Measurements from ENCODE around the gene SPRED2. TPM values are rescaled to one million over a fixed set of nuclear protein-coding genes. Genes with fewer than 3 reads are reported as not detected.

SPRED2 gene
- total RNA-seq, 2 donors from 2014 or later, result 3.1 to 4.3 TPM

DNA sequence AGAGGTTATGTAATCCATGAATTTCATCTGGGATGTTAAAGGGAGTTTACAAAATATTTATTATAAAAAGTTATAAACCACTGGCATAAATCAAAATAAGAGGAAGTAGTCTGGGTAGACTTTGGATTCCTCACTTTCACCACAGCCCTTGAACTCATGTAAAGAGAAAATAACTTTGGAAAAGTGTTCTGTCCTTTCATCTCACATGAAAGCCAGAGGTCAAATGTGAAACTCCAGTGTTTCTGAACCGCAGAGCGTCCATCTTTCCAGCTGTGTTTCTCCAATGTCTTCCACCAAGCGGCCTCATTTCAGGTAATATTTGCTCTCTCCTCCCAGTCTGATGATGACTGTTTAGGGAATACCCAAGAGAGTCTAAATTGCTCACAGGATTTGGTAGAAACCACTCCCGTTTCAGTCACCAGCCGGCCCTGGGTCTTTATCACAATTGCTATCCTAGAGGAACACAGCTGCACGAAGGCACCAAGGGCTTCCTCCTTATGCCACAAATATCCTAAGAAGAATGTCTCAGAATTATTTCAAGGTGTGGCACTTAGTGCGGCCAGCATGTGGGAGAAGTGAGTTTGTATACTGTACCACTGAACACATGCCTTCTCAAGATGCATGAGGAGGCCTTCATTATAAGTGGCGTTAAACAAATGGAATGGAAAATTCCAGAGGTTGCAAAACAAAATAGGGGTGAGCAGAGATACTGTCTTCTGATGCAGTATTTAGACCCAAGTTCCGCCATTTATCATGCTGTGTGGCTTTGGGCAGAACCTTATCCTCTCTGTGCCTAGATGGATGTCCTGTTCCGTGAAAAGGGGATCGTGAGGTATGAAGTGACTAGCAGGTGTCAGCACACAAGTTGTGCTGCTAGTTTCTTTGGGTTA, 140.9 kb downstream of the SPRED2 start:
- Mint-ChIP-seq H3K4me3 (no peak overlapping the region), H3K4me1 (ENCODE audit: low read depth) (no peaks in the 10 kb centered on the region), H3K36me3 (ENCODE audit: insufficient read depth in 2 of 2) (no peaks in the 10 kb centered on the region), H3K27me3 (ENCODE audit: low read depth) (peaks cover 18% of the 10 kb centered on the region), H3K9me3 (no peaks in the 10 kb centered on the region), H3K27ac (no peak overlapping the region)
- no peak for ATAC-seq (replicated peaks in 1 of 2)
- no peak for DNase-seq

DNA sequence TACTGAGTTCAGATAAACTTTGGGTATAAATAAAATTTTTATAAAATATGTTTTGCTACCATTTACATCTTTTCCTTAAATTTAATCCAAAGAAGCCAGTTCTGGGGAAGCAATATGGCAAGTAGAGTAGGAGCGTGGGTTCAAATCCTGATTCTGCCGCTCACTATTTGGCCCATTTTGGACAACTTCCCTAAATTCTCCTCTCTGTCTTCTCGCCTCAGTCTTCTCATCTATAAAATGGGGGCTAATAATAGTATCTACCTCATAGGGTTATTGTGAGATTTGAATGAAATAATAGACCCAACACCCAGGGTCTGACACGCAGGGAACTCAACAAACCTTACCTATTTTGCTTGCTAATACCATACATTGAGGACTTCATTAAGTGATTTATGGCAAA, 145.0 kb downstream of the SPRED2 start:
- H3K4me1 Mint-ChIP-seq (ENCODE audit: low read depth), result no peaks in the 10 kb centered on the region
- no peaks in the 10 kb centered on the region for H3K9me3 Mint-ChIP-seq
- no peak overlapping the region for H3K27ac Mint-ChIP-seq
- DNase-seq, result no peak
- no peak for ATAC-seq (replicated peaks in 1 of 2)
- H3K27me3 Mint-ChIP-seq (ENCODE audit: low read depth), result no peaks in the 10 kb centered on the region
- no peaks in the 10 kb centered on the region for H3K36me3 Mint-ChIP-seq (ENCODE audit: insufficient read depth in 2 of 2)
- no peak overlapping the region for H3K4me3 Mint-ChIP-seq

DNA sequence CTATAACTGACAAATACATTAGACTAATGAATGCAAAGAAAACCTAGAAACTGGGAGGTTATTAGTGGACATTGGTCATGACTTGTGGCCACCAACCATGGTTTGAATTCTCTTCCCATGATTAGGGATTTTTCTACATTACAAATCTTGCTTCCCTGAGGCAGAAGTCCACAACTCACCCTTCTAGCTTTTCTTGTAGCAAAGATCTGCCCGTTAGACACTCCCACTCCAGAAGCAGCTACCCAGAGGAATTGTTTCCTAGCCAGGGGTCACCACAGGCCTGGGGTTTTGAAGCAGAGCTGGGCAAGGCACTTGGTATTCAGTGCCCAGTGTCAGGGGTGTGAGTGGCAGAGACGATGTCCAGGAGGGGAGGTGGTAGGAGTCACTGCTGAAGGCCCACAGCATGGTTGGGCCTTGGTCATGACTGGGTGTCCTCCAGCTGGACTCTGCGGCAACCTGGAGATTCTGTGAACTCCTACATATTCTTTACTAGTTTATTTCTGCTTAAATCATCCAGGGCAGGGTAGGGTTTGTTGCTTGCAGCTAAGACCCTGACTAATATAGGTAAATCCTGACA, 149.8 kb downstream of the SPRED2 start:
- Mint-ChIP-seq H3K27ac (no peak overlapping the region), H3K27me3 (ENCODE audit: low read depth) (peaks cover 12% of the 10 kb centered on the region), H3K9me3 (no peaks in the 10 kb centered on the region), H3K4me3 (no peak overlapping the region), H3K4me1 (ENCODE audit: low read depth) (peaks cover 5% of the 10 kb centered on the region), H3K36me3 (ENCODE audit: insufficient read depth in 2 of 2) (no peaks in the 10 kb centered on the region)
- DNase-seq (no peak), ATAC-seq (replicated peaks in 1 of 2) (no peak)

DNA sequence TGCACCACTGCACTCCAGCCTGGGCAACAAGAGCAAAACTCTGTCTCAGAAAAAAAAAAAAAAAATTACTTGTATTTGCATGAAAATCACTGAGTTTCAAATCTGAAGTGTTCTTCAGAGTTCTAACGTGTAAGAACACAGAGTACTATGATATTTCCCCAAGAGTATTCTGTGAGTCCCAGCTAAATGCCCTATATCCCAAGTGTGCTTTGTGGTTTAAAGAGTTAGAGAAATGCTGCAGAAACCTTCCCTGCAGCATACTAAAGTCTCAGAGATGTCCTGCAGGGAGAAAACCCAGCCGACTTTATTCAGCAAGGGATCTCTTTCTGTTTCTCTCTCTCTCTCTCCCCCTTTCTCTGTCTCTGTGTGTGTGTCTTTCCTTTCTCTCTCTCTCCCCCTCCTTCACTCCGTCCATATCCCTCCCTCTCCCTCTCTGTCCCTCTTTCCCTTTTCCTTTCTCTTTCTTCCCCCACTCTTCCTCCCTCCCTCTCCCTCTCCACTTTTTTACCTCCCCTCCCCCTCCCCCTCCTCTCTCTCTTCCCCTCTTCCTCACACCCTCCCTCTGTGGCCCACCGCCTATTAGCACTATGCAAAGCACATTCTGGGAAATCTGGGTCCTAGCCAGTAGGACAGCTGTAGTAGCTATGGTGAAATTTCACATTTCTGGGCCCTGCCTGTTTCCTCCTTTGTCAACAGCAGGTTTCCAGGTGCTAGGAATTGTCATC, 150.6 kb downstream of the SPRED2 start:
- peaks cover 5% of the 10 kb centered on the region for H3K4me1 Mint-ChIP-seq (ENCODE audit: low read depth)
- H3K4me3 Mint-ChIP-seq, result no peak overlapping the region
- peaks cover 12% of the 10 kb centered on the region for H3K27me3 Mint-ChIP-seq (ENCODE audit: low read depth)
- H3K27ac Mint-ChIP-seq, result no peak overlapping the region
- DNase-seq (no peak), ATAC-seq (replicated peaks in 1 of 2) (no peak)
- H3K36me3 Mint-ChIP-seq (ENCODE audit: insufficient read depth in 2 of 2), result no peaks in the 10 kb centered on the region
- H3K9me3 Mint-ChIP-seq, result no peaks in the 10 kb centered on the region

DNA sequence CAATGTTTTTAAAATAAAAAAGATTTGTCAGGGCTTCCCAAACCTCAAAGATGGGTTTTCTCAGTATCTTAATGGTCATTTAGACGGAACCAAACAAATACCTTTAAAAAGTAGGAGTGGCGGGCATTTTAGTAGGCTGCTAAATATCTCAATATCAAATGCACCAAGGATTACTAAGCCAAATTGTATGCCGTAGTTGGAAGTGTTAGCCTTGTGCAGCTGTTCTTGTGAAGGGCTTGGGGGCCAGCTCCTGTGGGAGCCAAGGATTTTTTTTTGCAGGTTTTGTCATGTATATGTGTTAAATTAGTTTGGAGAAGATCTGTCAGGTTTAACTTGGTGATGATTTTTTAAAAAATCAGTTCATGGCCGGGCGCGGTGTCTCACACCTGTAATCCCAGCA, 152.6 kb downstream of the SPRED2 start:
- no peak for DNase-seq
- Mint-ChIP-seq H3K4me1 (ENCODE audit: low read depth) (peaks cover 5% of the 10 kb centered on the region), H3K36me3 (ENCODE audit: insufficient read depth in 2 of 2) (no peaks in the 10 kb centered on the region), H3K9me3 (no peaks in the 10 kb centered on the region), H3K27ac (no peak overlapping the region), H3K4me3 (no peak overlapping the region), H3K27me3 (ENCODE audit: low read depth) (peaks cover 12% of the 10 kb centered on the region)
- no peak for ATAC-seq (replicated peaks in 1 of 2)

DNA sequence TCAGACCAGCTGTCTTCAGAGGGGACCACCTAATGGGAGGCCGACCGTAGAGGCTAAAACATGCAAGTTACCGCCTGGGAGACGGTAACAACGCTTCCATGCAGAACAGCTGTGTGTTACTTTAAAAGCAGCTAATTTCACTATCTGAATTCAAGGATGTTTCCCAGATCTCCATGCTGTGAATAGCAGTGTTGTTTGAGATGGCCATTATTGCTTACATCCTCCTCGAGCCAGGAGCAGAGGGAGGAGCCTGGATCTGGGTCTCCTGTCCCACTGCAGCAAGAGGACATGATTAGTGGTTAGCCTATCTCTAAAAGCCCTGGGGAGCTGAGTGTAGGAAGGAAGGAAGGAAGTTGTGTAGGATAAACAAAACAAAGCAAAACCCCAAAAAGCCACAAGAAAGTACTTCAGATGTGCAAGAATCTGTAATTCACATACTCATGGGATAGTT, 153.8 kb downstream of the SPRED2 start:
- H3K27me3 Mint-ChIP-seq (ENCODE audit: low read depth), result peaks cover 12% of the 10 kb centered on the region
- peak in 1 of 2 donors; percentile 15 for ATAC-seq (replicated peaks in 1 of 2)
- no peak overlapping the region for H3K27ac Mint-ChIP-seq
- no peak for DNase-seq
- H3K4me1 Mint-ChIP-seq (ENCODE audit: low read depth), result peaks cover 5% of the 10 kb centered on the region
- H3K9me3 Mint-ChIP-seq, result no peaks in the 10 kb centered on the region
- H3K36me3 Mint-ChIP-seq (ENCODE audit: insufficient read depth in 2 of 2), result no peaks in the 10 kb centered on the region
- H3K4me3 Mint-ChIP-seq, result no peak overlapping the region

DNA sequence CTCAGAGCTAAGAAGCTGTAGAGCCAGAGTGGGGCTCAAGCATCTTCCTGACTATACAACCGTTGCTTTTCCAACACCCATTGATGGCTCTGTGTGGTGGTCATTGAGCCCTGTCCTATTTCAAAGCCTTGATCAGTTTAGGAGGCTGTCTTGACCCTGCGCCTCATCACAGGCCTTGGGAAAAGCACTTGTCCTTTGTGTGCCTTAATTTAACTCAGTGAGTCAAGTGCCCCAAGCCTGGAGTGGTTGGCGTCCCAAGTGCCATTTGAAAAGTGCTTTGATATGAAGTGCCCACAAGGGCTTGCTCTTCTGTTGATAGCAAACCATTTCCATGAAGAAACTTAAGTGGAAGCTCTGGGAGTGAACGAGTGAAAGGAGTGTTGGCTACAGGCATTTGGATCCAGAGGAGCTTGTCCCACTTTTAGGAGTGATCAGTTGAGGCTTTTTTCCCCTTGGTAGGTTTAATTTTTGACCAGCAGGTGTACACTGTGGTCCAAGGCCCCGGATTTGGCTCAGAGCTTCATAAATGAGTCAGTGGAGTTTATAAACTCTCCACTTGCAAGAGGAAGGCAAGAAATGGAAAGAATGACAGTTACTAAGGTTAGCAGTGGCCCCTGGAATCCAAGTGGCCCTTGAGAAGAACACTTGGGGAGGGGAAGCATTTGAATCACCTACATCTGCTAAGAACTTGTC, 154.5 kb downstream of the SPRED2 start:
- Mint-ChIP-seq H3K36me3 (ENCODE audit: insufficient read depth in 2 of 2) (no peaks in the 10 kb centered on the region), H3K9me3 (no peaks in the 10 kb centered on the region), H3K27me3 (ENCODE audit: low read depth) (peaks cover 12% of the 10 kb centered on the region), H3K4me1 (ENCODE audit: low read depth) (peaks cover 5% of the 10 kb centered on the region), H3K27ac (no peak overlapping the region), H3K4me3 (no peak overlapping the region)
- ATAC-seq (replicated peaks in 1 of 2) (peak; percentile 22 to 59), DNase-seq (no peak)

DNA sequence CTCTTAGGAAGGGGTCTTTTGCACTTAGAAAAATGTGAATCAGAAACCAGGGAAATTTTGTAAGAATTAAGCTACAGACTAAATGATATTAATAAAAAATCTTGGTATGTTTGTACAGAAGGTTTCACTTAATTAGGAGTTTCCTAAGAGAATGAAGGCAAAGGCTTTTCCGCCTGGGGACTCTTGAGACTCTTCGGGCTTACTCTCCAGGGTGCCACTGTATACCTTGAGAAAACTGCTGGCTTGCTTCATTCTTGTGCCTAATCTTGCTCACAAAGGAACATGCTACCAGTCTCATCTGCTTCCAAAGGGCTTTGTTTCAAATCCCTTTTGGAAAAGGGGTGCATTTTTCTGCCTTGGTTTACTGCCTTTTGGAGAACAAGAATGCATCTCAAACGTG, 155.3 kb downstream of the SPRED2 start:
- Mint-ChIP-seq H3K4me1 (ENCODE audit: low read depth) (peaks cover 5% of the 10 kb centered on the region), H3K36me3 (ENCODE audit: insufficient read depth in 2 of 2) (peaks cover 0 to 3% of the 10 kb centered on the region in 2 donors), H3K27ac (no peak overlapping the region), H3K4me3 (no peak overlapping the region), H3K9me3 (no peaks in the 10 kb centered on the region), H3K27me3 (ENCODE audit: low read depth) (peaks cover 11% of the 10 kb centered on the region)
- ATAC-seq (replicated peaks in 1 of 2) (no peak), DNase-seq (no peak)

DNA sequence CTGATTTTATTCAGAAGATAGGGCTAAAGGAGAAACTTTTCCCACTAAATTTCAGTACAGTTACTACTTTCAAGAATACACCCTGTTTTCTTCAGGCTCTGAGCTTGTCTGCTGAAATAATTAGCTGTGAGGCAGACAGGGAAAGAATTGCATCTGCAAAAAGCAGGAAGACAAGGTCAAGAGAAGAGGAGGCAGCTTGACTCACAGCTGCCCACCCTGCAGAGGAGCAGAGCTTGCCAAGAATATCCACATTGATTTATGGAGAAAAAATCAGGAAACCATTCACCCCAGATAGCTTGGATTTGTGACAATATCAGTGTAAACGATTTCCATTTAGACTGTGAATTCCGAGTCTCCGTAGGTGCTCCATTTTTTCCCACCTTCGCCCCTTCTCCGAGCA, 155.8 kb downstream of the SPRED2 start:
- Mint-ChIP-seq H3K4me3 (no peak overlapping the region), H3K9me3 (no peaks in the 10 kb centered on the region), H3K27ac (peak overlapping the region; percentile 4), H3K36me3 (ENCODE audit: insufficient read depth in 2 of 2) (peaks cover 0 to 3% of the 10 kb centered on the region in 2 donors), H3K27me3 (ENCODE audit: low read depth) (peaks cover 6% of the 10 kb centered on the region), H3K4me1 (ENCODE audit: low read depth) (peaks cover 5% of the 10 kb centered on the region)
- ATAC-seq (replicated peaks in 1 of 2) (no peak), DNase-seq (no peak)

DNA sequence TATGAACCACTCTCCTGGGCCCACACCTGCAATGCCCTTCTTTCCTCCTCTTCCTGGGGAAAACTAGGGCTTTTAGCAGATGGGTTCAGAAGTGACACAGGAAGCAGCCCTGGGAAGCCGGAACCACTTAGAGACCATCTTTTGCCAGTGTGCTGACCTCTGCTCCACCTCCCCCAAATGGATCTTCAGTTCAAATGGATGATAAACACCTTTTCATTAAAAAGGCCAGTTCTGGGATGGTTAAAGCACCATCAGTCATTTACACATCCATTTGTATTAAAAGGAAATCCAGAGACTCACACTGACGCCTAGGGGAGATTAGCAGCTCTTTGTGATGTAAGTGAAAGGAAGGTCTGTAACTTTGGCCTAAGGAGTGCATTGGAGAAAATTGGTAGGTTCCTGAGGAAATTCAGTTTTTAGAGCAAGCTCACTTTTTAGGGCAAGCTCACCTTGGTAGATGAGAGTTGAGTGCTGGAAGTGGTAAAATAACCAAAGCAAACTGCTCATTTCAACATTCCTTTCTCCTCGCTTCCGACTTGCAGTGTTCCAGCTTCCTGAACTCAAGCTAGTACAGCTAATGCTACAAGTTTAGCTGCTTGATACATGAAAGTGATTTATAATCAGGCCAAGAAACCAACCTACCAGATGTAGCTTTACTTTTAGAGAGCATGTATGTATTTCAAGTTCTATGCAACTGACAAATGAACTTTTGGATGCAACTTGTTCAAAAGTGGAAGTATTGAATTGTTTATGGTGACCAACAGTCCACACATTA, 157.1 kb downstream of the SPRED2 start:
- no peak for ATAC-seq (replicated peaks in 1 of 2)

DNA sequence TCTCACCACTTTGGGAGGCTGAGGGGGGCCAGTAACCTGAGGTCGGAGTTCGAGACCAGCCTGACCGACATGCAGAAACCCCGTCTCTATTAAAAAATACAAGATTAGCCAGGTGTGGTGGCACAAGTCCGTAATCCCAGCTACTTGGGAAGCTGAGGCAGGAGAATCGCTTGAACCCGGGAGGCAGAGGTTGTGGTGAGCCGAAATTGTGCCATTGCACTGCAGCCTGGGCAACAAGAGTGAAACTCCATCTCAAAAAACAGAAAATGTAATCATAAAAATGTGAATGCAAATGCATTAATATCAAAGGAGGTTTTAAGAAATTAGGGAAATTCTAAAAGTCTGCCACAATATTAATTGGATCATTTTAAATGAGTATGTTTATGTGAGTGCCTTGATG, 159.1 kb downstream of the SPRED2 start:
- Mint-ChIP-seq H3K4me1 (ENCODE audit: low read depth) (peaks cover under 1% of the 10 kb centered on the region), H3K27ac (no peak overlapping the region), H3K36me3 (ENCODE audit: insufficient read depth in 2 of 2) (peaks cover 0 to 6% of the 10 kb centered on the region in 2 donors), H3K27me3 (ENCODE audit: low read depth) (peaks cover under 1% of the 10 kb centered on the region), H3K4me3 (no peak overlapping the region), H3K9me3 (no peaks in the 10 kb centered on the region)
- ATAC-seq (replicated peaks in 1 of 2), result no peak
- no peak for DNase-seq

More for the DNA sequence above, 157.1 kb downstream of the SPRED2 start:
- H3K36me3 Mint-ChIP-seq (ENCODE audit: insufficient read depth in 2 of 2), result peaks cover 0 to 4% of the 10 kb centered on the region in 2 donors
- H3K27me3 Mint-ChIP-seq (ENCODE audit: low read depth), result peaks cover 5% of the 10 kb centered on the region
- peaks cover 5% of the 10 kb centered on the region for H3K4me1 Mint-ChIP-seq (ENCODE audit: low read depth)
- H3K27ac Mint-ChIP-seq, result no peak overlapping the region
- no peaks in the 10 kb centered on the region for H3K9me3 Mint-ChIP-seq
- DNase-seq, result no peak
- H3K4me3 Mint-ChIP-seq, result no peak overlapping the region

DNA sequence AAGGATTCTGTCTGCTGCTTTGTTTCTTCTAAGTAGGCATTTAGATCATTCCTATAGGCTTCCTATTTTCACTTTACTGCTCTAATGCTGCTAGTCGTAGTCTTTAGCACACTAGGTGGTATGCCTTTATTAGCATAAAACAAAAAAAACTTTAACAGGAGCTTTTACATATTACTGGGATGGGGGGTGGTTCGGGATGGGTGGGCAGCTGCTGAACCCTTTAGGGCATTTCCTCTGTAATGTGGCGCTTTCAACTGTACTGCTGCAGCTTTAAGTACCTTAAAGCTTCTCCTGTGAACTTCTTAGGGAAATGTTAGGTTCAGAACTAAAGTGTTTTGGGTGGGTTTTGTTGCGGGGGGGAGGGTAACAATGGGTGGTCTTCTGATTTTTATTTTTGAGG, 163.4 kb downstream of the SPRED2 start:
- no peaks in the 10 kb centered on the region for H3K27me3 Mint-ChIP-seq (ENCODE audit: low read depth)
- peaks cover 4 to 19% of the 10 kb centered on the region in 2 donors for H3K36me3 Mint-ChIP-seq (ENCODE audit: insufficient read depth in 2 of 2)
- H3K4me1 Mint-ChIP-seq (ENCODE audit: low read depth), result peaks cover 4% of the 10 kb centered on the region
- no peaks in the 10 kb centered on the region for H3K9me3 Mint-ChIP-seq
- peak overlapping the region; percentile 21 for H3K27ac Mint-ChIP-seq
- ATAC-seq (replicated peaks in 1 of 2), result no peak
- H3K4me3 Mint-ChIP-seq, result no peak overlapping the region
- DNase-seq, result no peak
